ENCODE data around the gene FBLN7. TPM values are rescaled to one million over a fixed set of nuclear protein-coding genes. Genes with fewer than 3 reads are reported as not detected.
A peak's percentile ranks its signal among the peaks of the same experiment; 100 is the strongest.

Gene FBLN7
- total RNA-seq (1 to 10 TPM in 3 of 9 donors, under 1 TPM in 5, not detected in 1; 0.35 to 2.9 (median 0.74) TPM), polyA plus RNA-seq (under 1 TPM; 0.23 to 0.44 TPM)
- long read RNA-seq, donor 1: 0 reads
- long read RNA-seq, donor 2: 0 reads
- long read RNA-seq, donor 3: 0 reads

GRCh38 chr2:112138159-112139032 is at the start of gene FBLN7:
Gene FBLN7 (plus strand): TSS chr2:112138385. CDS start chr2:112138656, 271 bp downstream.
- peak within 1 kb of the TSS; percentile 26 to 74 (median 58) for H3K4me3 ChIP-seq
- H3K27me3 ChIP-seq: peaks cover 0 to 11% (median 0%) of the 10 kb centered on the region in 9 donors
- no peaks in the 10 kb centered on the region for H3K36me3 ChIP-seq
- TF ChIP-seq POLR2A (IDR thresholded peaks at IDR 0.05) (no peak), CTCF (IDR thresholded peaks at IDR 0.05) (no peak)
- ATAC-seq (peak in 3 of 4 donors; percentile 26 to 49 (median 45)), DNase-seq (peak in 1 of 5 donors; percentile 73)
- intact Hi-C loops (cut with DNase I): loop anchor here in 1 of 10 donors (10.0 kb wide), 1 partner anchor 116 kb away; the partner anchor contains the start of gene ZC3H8
- H3K9me3 ChIP-seq: peaks cover 0 to 5% (median 0%) of the 10 kb centered on the region in 12 donors
- 1 to 2% (median 1%) methylated on average over 26 to 84 of the region's 84 CpGs for WGBS, 4 donors
- H3K4me1 ChIP-seq: peaks cover 0 to 18% (median 4%) of the 10 kb centered on the region in 12 donors
- H3K27ac ChIP-seq: no peak within 1 kb of the TSS

- WGBS, 4 donors: 78 to 88% (median 80%) methylated on average over 5 of the region's 5 CpGs
- Histone ChIP-seq H3K4me3 (no peak overlapping the region), H3K36me3 (peaks cover 0 to 94% (median 72%) of the 10 kb centered on the region in 9 donors), H3K9me3 (no peaks in the 10 kb centered on the region), H3K4me1 (peaks cover 0 to 11% (median 0%) of the 10 kb centered on the region in 12 donors), H3K27ac (no peak overlapping the region), H3K27me3 (no peaks in the 10 kb centered on the region)
- DNase-seq (no peak), ATAC-seq (no peak)
- intact Hi-C loops (cut with DNase I): no loop called here
- no peak for TF ChIP-seq POLR2A (IDR thresholded peaks at IDR 0.05)
- no peak for TF ChIP-seq CTCF (IDR thresholded peaks at IDR 0.05)
Observed at GRCh38 chr2:112089375-112089774, 48.8 kb upstream of the FBLN7 start.

GRCh38 chr2:112092286-112093041 is 45.7 kb upstream of the FBLN7 start:
- WGBS, 4 donors: 89 to 91% (median 90%) methylated on average over 6 of the region's 6 CpGs
- Histone ChIP-seq H3K4me1 (peaks cover 0 to 17% (median 0%) of the 10 kb centered on the region in 12 donors), H3K9me3 (no peaks in the 10 kb centered on the region), H3K4me3 (no peak overlapping the region), H3K36me3 (peaks cover 0 to 84% (median 61%) of the 10 kb centered on the region in 9 donors), H3K27ac (peak overlapping the region in 2 of 12 donors; percentile 15 to 32), H3K27me3 (no peaks in the 10 kb centered on the region)
- TF ChIP-seq POLR2A (IDR thresholded peaks at IDR 0.05) (no peak), CTCF (IDR thresholded peaks at IDR 0.05) (no peak)
- intact Hi-C loops (cut with DNase I): no loop called here
- ATAC-seq (no peak), DNase-seq (no peak)

Measured in heart left ventricle (tissue), 16 donors.